K562 (cell line): ENCODE measurements around the gene TMPO.

ENCODE experiments used
- ARNT ChIP-seq, 2 experiments: fragments of 450-650 bp; IDR thresholded peaks; 2 replicates each; pipeline ENCODE4 v1.6.1; 2016; ENCODE audit warnings: mild to moderate bottlenecking in 1 of 2
- ELF4 ChIP-seq: fragments of 450-650 bp; formaldehyde crosslinking; IDR thresholded peaks from 2 replicates; pipeline ENCODE4 v1.4.0; 2022; ENCODE audit warnings: missing genetic modification characterization
- KDM5B ChIP-seq: fragments of 200-600 bp; sonication (generic); IDR thresholded peaks from 2 replicates; pipeline ENCODE4 v1.6.1; 2012; ENCODE audit warnings: low read depth, mild to moderate bottlenecking, moderate library complexity, low read length, control low read depth, inconsistent platforms; ENCODE audit not compliant: insufficient replicate concordance
- RFX5 ChIP-seq: IDR thresholded peaks from 2 replicates; pipeline ENCODE4 v1.6.1; 2011; ENCODE audit warnings: low read depth, mild to moderate bottlenecking, improper control_type of control experiment, low read length
- SMAD1 ChIP-seq: fragments of 150-350 bp; IDR thresholded peaks from 2 replicates; pipeline ENCODE4 v1.6.1; 2014; ENCODE audit warnings: low read length, low read depth; ENCODE audit not compliant: partially characterized antibody
- SMAD2 ChIP-seq: fragments of 150-350 bp; IDR thresholded peaks from 2 replicates; pipeline ENCODE4 v1.6.1; 2014; ENCODE audit warnings: low read depth, mild to moderate bottlenecking, low read length
- SREBF2 ChIP-seq: sonication (generic); formaldehyde crosslinking; IDR thresholded peaks from 2 replicates; pipeline ENCODE4 v1.4.0; 2020; ENCODE audit warnings: mild to moderate bottlenecking, missing genetic modification reagents
- TRIM28 ChIP-seq: fragments of 450-650 bp; IDR thresholded peaks from 2 replicates; pipeline ENCODE4 v1.6.1; 2017
- ZNF274 ChIP-seq: IDR thresholded peaks from 2 replicates; pipeline ENCODE4 v1.6.1; 2011; ENCODE audit warnings: low read depth, mild to moderate bottlenecking, low read length, moderate library complexity, borderline replicate concordance
- TF ChIP-seq, protein P1 (sequence below), 3 experiments: IDR thresholded peaks in 2 of 3; conservative IDR thresholded peaks in 1 of 3; 2 replicates each; pipeline ENCODE4 v1.5.1; 2011 to 2012; ENCODE audit warnings: low read length in 3 of 3, mild to moderate bottlenecking in 3 of 3, control low read depth in 2 of 3, improper control_type of control experiment in 1 of 3, inconsistent platforms in 1 of 3, low read depth in 1 of 3, mixed read lengths in 1 of 3, moderate library complexity in 1 of 3; ENCODE audit not compliant: insufficient read depth in 2 of 3
- TF ChIP-seq, protein P2 (sequence below): sonication (generic); formaldehyde crosslinking; IDR thresholded peaks from 2 replicates; pipeline ENCODE4 v1.9.0; 2022; ENCODE audit warnings: mild to moderate bottlenecking, missing genetic modification reagents

DNA sequence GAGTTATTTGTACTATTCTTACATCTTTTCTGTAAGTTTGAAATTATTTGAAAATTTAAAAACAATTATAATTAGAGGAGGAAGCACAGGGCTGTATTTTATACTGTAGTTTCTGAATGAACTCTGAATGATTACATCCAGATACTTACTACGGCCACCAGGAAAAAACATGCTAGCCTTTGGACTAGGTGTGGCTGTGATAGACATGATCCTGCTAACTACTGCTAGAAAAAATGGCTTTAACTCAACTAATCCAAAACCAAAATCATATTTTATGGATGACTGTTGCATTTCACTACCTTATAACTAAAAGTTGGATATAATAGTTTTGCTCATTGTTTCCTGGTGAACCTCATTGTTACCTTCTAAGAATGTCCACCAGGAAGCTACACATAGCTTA lies 63.0 kb downstream of the TMPO start:
- TF ChIP-seq ZNF274: no peak
- TF ChIP-seq, protein P1, sequence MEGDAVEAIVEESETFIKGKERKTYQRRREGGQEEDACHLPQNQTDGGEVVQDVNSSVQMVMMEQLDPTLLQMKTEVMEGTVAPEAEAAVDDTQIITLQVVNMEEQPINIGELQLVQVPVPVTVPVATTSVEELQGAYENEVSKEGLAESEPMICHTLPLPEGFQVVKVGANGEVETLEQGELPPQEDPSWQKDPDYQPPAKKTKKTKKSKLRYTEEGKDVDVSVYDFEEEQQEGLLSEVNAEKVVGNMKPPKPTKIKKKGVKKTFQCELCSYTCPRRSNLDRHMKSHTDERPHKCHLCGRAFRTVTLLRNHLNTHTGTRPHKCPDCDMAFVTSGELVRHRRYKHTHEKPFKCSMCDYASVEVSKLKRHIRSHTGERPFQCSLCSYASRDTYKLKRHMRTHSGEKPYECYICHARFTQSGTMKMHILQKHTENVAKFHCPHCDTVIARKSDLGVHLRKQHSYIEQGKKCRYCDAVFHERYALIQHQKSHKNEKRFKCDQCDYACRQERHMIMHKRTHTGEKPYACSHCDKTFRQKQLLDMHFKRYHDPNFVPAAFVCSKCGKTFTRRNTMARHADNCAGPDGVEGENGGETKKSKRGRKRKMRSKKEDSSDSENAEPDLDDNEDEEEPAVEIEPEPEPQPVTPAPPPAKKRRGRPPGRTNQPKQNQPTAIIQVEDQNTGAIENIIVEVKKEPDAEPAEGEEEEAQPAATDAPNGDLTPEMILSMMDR (IDR thresholded peaks at IDR 0.05 in 2 of 3, conservative IDR thresholded peaks at IDR 0.05 in 1 of 3; ENCODE audit: insufficient read depth in 2 of 3, low read depth in 1 of 3, low read length in 3 of 3): no peak
- TF ChIP-seq SMAD1: no peak
- TF ChIP-seq SREBF2 (CRISPR knock-in tag): no peak
- TF ChIP-seq ELF4 (CRISPR knock-in tag): no peak
- no peak for TF ChIP-seq ARNT (IDR thresholded peaks at IDR 0.05)
- TF ChIP-seq, protein P2, sequence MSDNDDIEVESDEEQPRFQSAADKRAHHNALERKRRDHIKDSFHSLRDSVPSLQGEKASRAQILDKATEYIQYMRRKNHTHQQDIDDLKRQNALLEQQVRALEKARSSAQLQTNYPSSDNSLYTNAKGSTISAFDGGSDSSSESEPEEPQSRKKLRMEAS: no peak
- no peak for TF ChIP-seq KDM5B
- TF ChIP-seq RFX5: no peak
- TF ChIP-seq SMAD2: no peak
- no peak for TF ChIP-seq TRIM28
